Urothelium cell line (cell line): ENCODE results near the gene LIN9.
"Not testable (repeated sequence)": the region's sequence is repeated elsewhere in the genome, so short reads cannot be mapped to it uniquely, and the experiment has no call there.

ENCODE experiments used
- DNase-seq: peaks from one replicate; pipeline ENCODE4 v3.0.0; 2011; ENCODE audit warnings: low spot score, mixed read lengths
- FAIRE-seq: peaks from 2 replicates; lab custom pipeline; 2011; peaks lifted over from hg19 to GRCh38; lab: Jason Lieb, UNC

Gene LIN9

DNA sequence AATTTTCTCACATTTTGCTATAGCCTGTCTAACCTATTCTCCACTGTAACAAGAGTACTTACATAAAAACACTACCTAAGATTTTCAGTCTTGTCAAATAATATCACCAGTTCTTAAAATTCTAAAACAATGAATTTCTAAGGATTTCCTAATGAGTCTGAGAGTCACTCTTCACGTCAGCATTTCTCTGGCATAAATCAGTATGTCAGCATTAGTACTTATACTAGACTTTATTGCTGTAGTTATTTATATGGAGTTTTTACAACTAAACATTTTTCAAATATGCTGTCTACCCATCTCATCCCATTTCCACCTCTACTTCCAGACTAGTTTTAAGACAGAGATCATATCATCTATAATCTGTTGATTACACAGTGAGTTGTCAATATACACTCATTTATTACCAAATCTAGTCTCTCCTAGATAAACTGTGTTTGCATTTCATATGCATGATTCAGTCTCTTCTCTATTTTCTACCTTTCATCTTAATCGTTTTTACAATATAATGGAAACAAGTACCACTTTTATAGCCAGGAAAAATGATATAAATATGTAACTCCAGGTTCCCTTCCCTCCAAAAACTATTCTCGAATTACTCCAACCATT, 32.8 kb downstream of the LIN9 start:
- FAIRE-seq, result no peak
- DNase-seq, result no peak

DNA sequence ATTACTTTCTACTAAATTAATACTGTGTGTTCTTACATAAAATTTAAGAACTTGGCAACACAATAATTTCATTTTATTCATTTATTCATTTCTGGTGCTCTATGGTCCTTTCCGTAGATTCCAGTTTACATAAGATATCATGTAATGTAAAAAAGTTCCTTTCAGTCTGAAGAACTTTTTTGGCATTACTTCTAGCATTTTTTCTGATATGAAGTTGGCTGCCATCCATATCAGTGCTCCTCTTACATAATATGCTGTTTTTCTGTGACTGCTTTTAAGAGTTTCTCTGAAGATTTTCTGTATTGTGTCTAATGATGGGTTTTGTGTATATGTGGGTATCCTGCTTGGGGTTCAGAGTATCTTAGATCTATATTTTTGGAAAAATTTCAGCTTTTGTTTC, 34.8 kb downstream of the LIN9 start:
- FAIRE-seq, result no peak
- DNase-seq, result no peak

DNA sequence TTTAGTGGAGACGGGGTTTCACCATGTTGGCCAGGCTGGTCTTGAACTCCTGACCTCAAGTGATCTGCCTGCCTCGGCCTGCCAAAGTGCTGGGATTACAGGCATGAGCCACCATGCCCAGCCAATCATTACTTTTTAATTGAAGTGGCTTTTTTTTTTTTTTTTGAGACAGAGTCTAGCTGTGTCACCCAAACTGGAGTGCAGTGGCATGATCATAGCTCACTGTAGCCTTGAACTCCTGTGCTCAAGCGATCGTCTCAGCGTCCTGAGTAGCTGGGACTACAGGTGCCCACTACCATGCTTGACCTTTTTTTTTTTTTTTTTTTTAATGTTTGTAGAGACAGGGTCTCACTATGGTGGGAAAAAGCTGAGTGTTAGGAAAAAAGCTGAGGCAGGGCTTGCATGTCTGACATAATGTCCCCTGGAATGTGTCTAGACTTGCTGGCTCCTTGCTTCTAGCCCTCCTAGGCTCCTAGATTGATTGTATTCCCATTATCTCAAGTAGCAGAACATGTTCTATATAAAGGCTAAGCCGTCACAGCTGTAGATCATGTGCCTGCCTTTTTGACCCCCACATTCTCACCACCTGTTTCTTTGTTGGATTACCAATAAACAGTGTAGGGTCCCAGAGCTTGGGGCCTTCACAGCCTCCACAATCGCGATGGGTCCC, 36.6 kb downstream of the LIN9 start:
- not testable (repeated sequence) for FAIRE-seq, DNase-seq

GRCh38 chr1:226268421-226269124, 40.4 kb downstream of the LIN9 start:
- DNase-seq (no peak), FAIRE-seq (no peak)

DNA sequence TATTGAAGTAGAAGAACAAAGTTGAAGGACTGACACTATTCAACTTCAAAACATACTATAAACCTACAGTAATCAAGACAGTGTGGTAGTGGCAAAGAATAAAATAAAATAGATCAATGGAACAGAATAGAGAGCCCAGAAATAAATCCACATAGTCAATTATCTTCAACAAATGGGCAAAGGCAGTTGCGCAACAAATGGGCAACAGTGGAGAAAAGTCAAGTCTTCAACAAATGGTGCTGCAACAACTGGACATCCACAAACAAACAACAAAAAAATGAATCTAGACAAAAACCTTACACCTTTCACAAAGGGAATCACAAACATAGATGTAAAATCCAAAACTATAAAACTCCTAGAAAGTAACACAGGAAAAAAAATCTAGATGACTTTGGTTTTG, 47.1 kb downstream of the LIN9 start:
- DNase-seq (no peak), FAIRE-seq (no peak)

- FAIRE-seq (no peak), DNase-seq (no peak)
Observed at GRCh38 chr1:226255380-226255779, 53.6 kb downstream of the LIN9 start.

- FAIRE-seq (no peak), DNase-seq (no peak)
Observed at GRCh38 chr1:226253933-226254332, 55.0 kb downstream of the LIN9 start.

DNA sequence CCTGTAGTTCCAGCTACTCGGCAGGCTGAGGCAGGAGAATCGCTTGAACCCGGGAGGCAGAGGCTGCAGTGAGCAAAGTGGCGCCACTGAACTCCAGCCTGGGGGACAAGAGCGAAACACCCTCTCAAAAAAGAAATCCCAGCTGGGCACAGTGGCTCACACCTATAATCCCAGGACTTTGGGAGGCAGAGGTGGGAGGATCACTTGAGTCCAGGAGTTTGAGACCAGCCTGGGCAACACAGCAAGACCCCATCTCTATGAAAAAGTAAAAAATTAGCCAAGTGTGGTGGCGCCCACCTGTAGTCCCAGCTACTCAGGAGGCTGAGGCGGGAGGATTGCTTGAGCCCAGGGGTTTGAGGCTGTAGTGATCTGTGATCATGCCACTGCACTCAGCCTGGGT, 56.1 kb downstream of the LIN9 start:
- FAIRE-seq, DNase-seq: not testable (repeated sequence)

DNA sequence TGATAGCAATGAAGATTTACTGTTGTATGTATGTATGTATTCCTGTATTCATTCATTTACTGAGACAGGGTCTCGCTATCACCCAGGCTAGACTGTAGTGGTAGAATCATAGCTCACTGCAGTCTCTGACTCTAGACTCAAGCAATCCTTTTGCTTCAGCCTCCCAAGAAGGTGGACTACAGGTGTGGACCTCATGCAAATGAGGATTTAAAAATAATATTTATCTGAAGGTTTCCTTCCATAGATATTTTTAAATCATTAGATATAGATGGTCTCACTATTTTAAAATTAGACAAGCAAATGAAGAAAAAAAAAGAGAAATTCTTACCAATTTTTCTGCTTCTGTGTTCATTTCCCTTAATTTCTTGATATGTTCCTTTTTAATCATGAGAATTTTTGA, 58.5 kb downstream of the LIN9 start:
- FAIRE-seq, result no peak

DNA sequence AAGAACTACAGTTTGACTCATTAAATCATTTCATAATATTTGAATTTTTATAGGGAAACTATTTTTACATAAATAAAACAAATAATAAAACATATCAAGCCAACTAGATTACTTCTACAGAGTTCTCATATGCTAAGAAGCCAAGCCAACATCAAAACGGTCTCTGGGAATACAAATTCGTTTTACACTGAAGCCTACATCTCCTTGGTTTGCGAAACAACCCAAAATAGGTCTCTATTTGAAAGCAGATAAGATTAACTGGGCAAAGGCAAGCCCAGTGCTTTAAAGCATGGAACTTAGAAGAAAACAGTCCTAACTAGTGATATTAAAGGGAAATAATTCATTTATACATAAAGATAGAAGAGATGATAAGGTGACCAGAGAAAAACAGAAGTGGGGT, 60.2 kb downstream of the LIN9 start:
- DNase-seq (no peak), FAIRE-seq (no peak)

More for the DNA sequence above, 58.5 kb downstream of the LIN9 start:
- DNase-seq, result no peak

DNA sequence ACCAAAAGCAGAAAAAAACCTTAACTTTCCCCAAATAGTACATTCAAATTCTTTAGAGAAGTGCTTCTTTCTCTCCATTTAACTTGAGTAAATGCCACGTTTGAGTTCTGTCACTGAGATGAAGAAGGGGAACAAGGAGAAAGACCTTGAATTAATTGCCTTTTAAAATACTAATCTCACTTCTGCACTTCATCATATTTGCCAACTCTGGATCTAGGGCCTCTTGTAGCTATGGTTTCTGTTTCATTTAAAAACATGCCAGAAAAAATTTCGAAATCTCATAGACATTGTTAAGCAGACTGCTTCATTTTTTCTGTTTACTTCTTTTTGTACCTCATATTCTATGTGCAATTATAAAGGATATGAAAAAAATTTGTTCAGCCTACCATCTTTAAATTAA, 60.9 kb downstream of the LIN9 start:
- no peak for DNase-seq
- no peak for FAIRE-seq

- FAIRE-seq (no peak), DNase-seq (no peak)
Observed at GRCh38 chr1:226239421-226239820, 69.5 kb downstream of the LIN9 start.

- DNase-seq (no peak), FAIRE-seq (no peak)
Observed at GRCh38 chr1:226236826-226237225, 72.1 kb downstream of the LIN9 start.

- DNase-seq (no peak), FAIRE-seq (no peak)
Observed at GRCh38 chr1:226233806-226234205, 75.2 kb downstream of the LIN9 start.

GRCh38 chr1:226233293-226233692, 75.7 kb downstream of the LIN9 start:
- DNase-seq (no peak), FAIRE-seq (no peak)

DNA sequence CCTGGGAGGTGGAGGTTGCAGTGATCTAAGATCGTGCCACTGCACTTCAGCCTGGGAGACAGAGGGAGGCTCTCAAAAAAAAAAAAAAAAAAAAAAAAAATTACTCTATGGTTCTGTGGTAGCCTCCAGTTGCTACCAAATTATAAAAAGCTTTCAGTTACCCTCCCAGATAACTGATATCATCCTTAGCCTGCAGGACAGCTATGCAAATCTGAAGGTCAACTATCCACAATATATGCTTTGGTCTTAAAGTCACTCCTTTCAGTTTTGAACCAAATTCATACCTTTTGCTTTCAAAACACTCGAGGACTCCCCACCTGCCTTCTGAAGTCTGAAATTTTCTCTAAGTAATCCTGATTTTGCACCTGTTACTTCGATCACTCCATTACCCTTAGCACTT, 82.4 kb downstream of the LIN9 start:
- no peak for FAIRE-seq
- DNase-seq, result no peak

GRCh38 chr1:226223786-226224244, 85.1 kb downstream of the LIN9 start:
- FAIRE-seq, result no peak
- DNase-seq, result no peak

DNA sequence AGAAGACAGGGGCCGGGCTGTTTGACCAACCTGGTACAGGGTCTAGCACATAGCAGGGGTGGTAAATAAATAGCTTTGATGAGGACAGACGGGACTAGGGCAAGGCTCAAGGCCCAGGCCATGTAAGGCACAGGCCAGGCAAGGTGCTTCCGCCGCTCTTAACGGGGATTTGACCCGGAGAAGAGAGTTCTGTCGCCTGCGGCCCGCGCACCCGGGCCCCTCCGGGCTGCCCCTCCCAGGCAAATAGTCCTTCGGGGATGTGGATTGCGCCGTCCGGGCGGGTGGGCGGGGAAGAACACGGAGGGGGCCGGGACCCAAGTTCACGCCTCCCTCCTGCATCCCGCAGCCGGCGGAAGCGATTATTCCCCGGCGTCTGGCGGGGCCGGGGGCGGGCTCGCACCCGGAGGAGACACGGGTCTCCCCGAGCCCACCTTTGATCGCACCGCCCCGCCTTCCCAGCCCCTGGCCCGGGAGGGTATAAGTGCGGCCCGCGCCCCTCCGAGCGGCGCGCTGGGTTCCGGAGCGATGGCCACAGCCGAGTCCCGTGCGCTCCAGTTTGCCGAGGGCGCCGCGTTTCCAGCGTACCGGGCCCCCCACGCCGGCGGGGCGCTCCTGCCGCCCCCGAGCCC, 85.7 kb downstream of the LIN9 start, which contains the start of gene MIXL1:
Gene MIXL1 (plus strand): TSS at position 508 of the 629 bp plus-strand sequence. CDS start 18 bp downstream, at position 526.
- FAIRE-seq (no peak), DNase-seq (no peak)

DNA sequence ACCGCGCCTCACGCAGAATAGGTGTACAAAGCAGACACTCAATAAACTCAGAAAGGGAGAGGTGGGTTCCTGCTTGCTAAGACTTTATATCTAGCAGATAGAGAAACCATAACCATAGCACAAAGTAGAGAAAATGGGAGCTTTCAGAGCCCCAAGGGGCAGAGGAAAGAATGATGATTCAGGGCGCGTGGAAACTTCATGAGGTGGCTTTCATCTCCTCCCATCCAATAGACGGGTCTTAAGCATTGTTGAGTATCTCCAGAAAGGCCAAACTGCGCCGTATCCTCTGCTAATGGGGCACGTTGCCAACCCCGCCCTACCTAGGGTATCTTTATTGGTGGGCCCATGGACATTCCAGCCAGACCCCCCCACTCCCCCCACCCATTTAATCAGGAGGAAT, 86.3 kb downstream of the LIN9 start:
- FAIRE-seq (no peak), DNase-seq (no peak)

DNA sequence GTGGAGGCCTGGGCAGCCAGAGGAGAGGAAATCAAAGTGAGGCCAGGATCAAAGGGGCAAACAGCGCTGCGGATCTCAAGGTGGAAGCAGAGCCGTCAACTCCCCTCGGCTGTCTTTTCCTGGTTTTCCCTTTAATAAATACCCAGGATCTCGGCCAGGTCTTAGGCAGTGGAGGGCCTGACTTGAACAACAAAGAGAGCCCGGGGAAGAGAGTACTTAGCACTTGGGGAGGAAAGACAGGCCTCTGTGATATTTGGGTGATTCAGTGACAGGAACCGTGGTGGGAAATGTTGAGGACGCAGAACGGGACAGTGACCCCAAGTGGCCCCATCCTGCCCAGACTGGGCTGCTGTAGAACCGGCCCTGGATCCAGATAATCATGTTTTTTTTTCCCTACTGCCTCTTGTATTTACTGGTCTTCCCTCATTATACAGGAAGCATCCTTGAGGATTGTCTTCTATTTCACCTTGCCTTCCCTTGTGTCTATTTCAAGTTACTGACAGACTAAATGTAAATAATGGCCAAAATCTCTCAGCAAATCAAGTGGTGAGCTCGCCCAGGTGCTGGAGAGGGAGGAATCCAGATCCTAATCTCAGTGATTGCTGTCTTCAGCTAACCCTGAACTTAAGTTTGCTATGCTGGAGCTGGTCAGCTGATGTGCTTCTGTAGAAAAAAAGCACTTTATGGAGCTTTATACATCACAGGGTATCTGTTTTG, 88.3 kb downstream of the LIN9 start:
- FAIRE-seq (no peak), DNase-seq (no peak)

- FAIRE-seq (no peak), DNase-seq (no peak)
Observed at GRCh38 chr1:226217273-226217672, 91.7 kb downstream of the LIN9 start.
